ENCODE measurements around the gene PSD. TPM values are rescaled to one million over a fixed set of nuclear protein-coding genes. Genes with fewer than 3 reads are reported as not detected.

Gene PSD
- total and polyA plus RNA-seq, 7 donors, result 0.15 to 1.7 (median 0.51) TPM; not detected in 1

GRCh38 chr10:102405632-102406031 is 13.0 kb downstream of the PSD start:
- WGBS, 3 donors, result 70 to 81% (median 71%) methylated on average over 6 of the region's 6 CpGs
- Histone ChIP-seq H3K4me3 (no peak overlapping the region), H3K36me3 (ENCODE audit: insufficient read depth in 1 of 2, low read depth in 1 of 2) (peaks cover 0 to 25% of the 10 kb centered on the region in 2 donors), H3K27me3 (ENCODE audit: insufficient read depth in 3 of 3, low read length in 2 of 3) (peaks cover 0 to 33% (median 21%) of the 10 kb centered on the region in 3 donors), H3K27ac (no peak overlapping the region), H3K4me1 (peaks cover 4% of the 10 kb centered on the region), H3K9me3 (no peaks in the 10 kb centered on the region)
- DNase-seq, result no peak
- intact Hi-C loops (cut with DNase I), result no loop called here
- no peak for TF ChIP-seq CTCF (IDR thresholded peaks at IDR 0.05)
- ATAC-seq, result no peak

GRCh38 chr10:102405108-102405571 is 13.4 kb downstream of the PSD start:
- no peak for DNase-seq
- H3K4me3 ChIP-seq, result no peak overlapping the region
- no peaks in the 10 kb centered on the region for H3K9me3 ChIP-seq
- ATAC-seq, result no peak
- intact Hi-C loops (cut with DNase I), result no loop called here
- H3K4me1 ChIP-seq, result peaks cover under 1% of the 10 kb centered on the region
- no peak overlapping the region for H3K27ac ChIP-seq
- 76 to 81% (median 77%) methylated on average over 15 to 19 of the region's 19 CpGs for WGBS, 3 donors
- H3K36me3 ChIP-seq (ENCODE audit: insufficient read depth in 1 of 2, low read depth in 1 of 2), result peaks cover 0 to 30% of the 10 kb centered on the region in 2 donors
- TF ChIP-seq CTCF (IDR thresholded peaks at IDR 0.05), result no peak
- peaks cover 0 to 28% (median 16%) of the 10 kb centered on the region in 3 donors for H3K27me3 ChIP-seq (ENCODE audit: insufficient read depth in 3 of 3, low read length in 2 of 3)

GRCh38 chr10:102404361-102405107 is 14.1 kb downstream of the PSD start:
- H3K4me3 ChIP-seq, result no peak overlapping the region
- intact Hi-C loops (cut with DNase I), result loop anchor here in 1 of 2 donors (5.0 kb wide), 1 partner anchor 237 kb away; no protein-coding TSS in a partner anchor
- no peak for DNase-seq
- H3K9me3 ChIP-seq, result no peaks in the 10 kb centered on the region
- peaks cover 3% of the 10 kb centered on the region for H3K4me1 ChIP-seq
- ATAC-seq, result no peak
- no peak for TF ChIP-seq CTCF (IDR thresholded peaks at IDR 0.05)
- 81 to 88% (median 83%) methylated on average over 14 to 17 of the region's 17 CpGs for WGBS, 3 donors
- H3K27ac ChIP-seq, result no peak overlapping the region
- peaks cover 0 to 34% of the 10 kb centered on the region in 2 donors for H3K36me3 ChIP-seq (ENCODE audit: insufficient read depth in 1 of 2, low read depth in 1 of 2)
- peaks cover 0 to 22% (median 10%) of the 10 kb centered on the region in 3 donors for H3K27me3 ChIP-seq (ENCODE audit: insufficient read depth in 3 of 3, low read length in 2 of 3)

- Histone ChIP-seq H3K27ac (no peak overlapping the region), H3K9me3 (no peaks in the 10 kb centered on the region), H3K4me3 (no peak overlapping the region), H3K36me3 (ENCODE audit: insufficient read depth in 1 of 2, low read depth in 1 of 2) (peaks cover 0 to 41% of the 10 kb centered on the region in 2 donors), H3K27me3 (ENCODE audit: insufficient read depth in 3 of 3, low read length in 2 of 3) (peaks cover 0 to 10% (median 2%) of the 10 kb centered on the region in 3 donors), H3K4me1 (peaks cover 9% of the 10 kb centered on the region)
- DNase-seq (no peak), ATAC-seq (no peak)
- no peak for TF ChIP-seq CTCF (IDR thresholded peaks at IDR 0.05)
- 81 to 86% (median 85%) methylated on average over 13 of the region's 13 CpGs for WGBS, 3 donors
- intact Hi-C loops (cut with DNase I), result loop anchor here in 1 of 2 donors (5.0 kb wide), 1 partner anchor 236 kb away; no protein-coding TSS in a partner anchor
Observed at GRCh38 chr10:102403115-102403514, 15.5 kb downstream of the PSD start.
